Effector memory CD8-positive, alpha-beta T cell (primary cell): ENCODE results near the gene CCDC126.
A peak's percentile ranks its signal among the peaks of the same experiment; 100 is the strongest.
"Not testable (repeated sequence)": the region's sequence is repeated elsewhere in the genome, so short reads cannot be mapped to it uniquely, and the experiment has no call there.

Experiments used
- ATAC-seq: fragments of 150-1000 bp; cut with Tn5 transposase; replicated peaks from 2 replicates; pipeline ENCODE4 v1.10.0; 2021; ENCODE audit warnings: mild to moderate bottlenecking, moderate library complexity
- DNase-seq, 3 experiments: peaks; one replicate each; pipeline ENCODE4 v3.0.0; 2021
- H3K27ac Mint-ChIP-seq, 2 donors: one replicate each; pipeline ENCODE4 v1.8.0; 2022; ENCODE audit warnings: mild to moderate bottlenecking in 2 of 2, mixed read lengths in 2 of 2, moderate library complexity in 2 of 2
- H3K27me3 Mint-ChIP-seq, 2 donors: one replicate each; pipeline ENCODE4 v1.8.0; 2022; ENCODE audit warnings: mixed read lengths in 2 of 2
- H3K36me3 Mint-ChIP-seq: one replicate; pipeline ENCODE4 v1.8.0; 2022; ENCODE audit warnings: mild to moderate bottlenecking, moderate library complexity, mixed read lengths; ENCODE audit not compliant: insufficient read depth
- H3K4me1 Mint-ChIP-seq, 2 donors: one replicate each; pipeline ENCODE4 v1.8.0; 2022; ENCODE audit warnings: low read depth in 2 of 2, mixed read lengths in 2 of 2
- H3K4me3 Mint-ChIP-seq, 2 donors: one replicate each; pipeline ENCODE4 v1.8.0; 2022; ENCODE audit warnings: mild to moderate bottlenecking in 2 of 2, mixed read lengths in 2 of 2, moderate library complexity in 2 of 2
- H3K9me3 Mint-ChIP-seq, 2 donors: one replicate each; pipeline ENCODE4 v1.8.0; 2022; ENCODE audit warnings: mixed read lengths in 2 of 2
- total RNA-seq, 9 experiments: gene quantifications; one replicate each; lab custom pipeline; 2026; lab: John Stamatoyannopoulos, UW

The CCDC126 gene, protein sequence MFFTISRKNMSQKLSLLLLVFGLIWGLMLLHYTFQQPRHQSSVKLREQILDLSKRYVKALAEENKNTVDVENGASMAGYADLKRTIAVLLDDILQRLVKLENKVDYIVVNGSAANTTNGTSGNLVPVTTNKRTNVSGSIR
- total RNA-seq: 2.7 to 20.5 (median 10.6) reads per million in 9 experiments

DNA sequence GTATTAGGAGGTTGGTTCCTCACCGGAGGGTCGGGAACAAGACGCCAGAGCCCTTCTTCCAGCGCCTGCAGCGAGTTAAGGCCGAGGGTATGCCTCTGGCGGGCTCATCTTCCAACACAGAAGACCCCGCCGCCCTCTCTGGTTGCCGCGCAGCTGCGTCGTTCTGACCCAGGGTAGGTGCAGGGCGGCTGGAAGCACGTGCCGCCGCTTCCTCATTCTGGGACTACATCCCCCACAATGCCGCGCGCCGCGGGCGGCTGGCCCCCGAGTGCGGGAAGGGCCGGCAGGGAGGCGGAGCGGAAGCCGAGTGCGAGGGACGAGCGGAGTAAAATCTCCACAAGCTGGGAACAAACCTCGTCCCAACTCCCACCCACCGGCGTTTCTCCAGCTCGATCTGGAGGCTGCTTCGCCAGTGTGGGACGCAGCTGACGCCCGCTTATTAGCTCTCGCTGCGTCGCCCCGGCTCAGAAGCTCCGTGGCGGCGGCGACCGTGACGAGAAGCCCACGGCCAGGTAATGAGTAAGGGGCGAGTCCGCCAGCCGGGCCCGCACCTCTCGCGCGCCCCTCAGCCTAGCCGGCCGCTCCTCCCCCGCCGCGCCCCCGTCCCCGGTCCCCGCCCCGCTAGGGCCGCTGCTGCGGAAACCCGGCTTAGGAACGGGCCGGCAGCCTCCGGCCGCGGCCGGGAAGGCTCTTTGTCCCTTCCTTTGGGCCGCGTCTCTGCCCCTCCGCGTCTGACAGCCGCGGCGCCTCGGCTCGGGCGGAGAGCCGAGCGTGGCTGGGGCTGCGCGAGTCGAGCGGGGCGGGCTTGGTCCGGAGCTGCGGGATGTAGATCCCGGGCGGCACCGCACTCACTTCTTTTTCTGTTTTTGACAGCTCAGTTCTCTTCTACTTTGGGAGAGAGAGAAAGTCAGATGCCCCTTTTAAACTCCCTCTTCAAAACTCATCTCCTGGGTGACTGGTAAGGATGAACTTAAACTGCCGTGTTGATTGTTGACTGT, at the start of gene CCDC126:
TSS of gene CCDC126 (plus strand) at position 289 of the 998 bp plus-strand sequence. CDS start 13,934 bp downstream, outside the sequence.
- H3K4me1 Mint-ChIP-seq: peaks cover 21 to 25% of the 10 kb centered on the region in 2 donors
- peak within 1 kb of the TSS; percentile 88 to 94 for H3K4me3 Mint-ChIP-seq
- DNase-seq: peak; percentile 68 to 77 (median 72)
- H3K9me3 Mint-ChIP-seq: no peaks in the 10 kb centered on the region
- H3K27me3 Mint-ChIP-seq: peaks cover 0 to 8% of the 10 kb centered on the region in 2 donors
- H3K36me3 Mint-ChIP-seq: peaks cover 3% of the 10 kb centered on the region
- peak within 1 kb of the TSS; percentile 78 to 90 for H3K27ac Mint-ChIP-seq
- ATAC-seq: peak; percentile 95

DNA sequence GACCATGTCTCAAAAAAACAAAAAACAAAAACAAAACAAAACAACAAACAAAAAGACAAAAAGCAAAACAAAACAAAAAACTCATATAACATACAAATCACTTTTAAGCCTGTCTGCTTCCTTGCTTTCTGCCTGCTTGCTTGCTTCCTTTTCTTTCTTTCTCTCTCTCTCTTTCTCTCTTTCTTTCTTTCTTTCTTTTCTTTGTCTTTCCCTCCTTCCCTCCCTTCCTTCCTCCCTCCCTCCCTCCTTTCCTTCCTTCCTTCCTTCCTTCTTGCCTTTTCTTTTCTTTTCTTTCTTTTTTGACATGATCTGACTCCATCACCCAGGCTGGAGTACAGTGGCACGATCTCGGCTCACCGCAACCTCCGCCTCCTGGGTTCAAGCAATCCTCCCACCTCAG, 49.5 kb upstream of the CCDC126 start:
- ATAC-seq (no peak), DNase-seq (no peak)
- H3K27me3 Mint-ChIP-seq: no peaks in the 10 kb centered on the region
- peaks cover 1 to 10% of the 10 kb centered on the region in 2 donors for H3K4me1 Mint-ChIP-seq
- H3K27ac Mint-ChIP-seq: peak overlapping the region in 1 of 2 donors; percentile 39
- H3K36me3 Mint-ChIP-seq: peaks cover 2% of the 10 kb centered on the region
- H3K4me3 Mint-ChIP-seq: no peak overlapping the region
- H3K9me3 Mint-ChIP-seq: no peaks in the 10 kb centered on the region

DNA sequence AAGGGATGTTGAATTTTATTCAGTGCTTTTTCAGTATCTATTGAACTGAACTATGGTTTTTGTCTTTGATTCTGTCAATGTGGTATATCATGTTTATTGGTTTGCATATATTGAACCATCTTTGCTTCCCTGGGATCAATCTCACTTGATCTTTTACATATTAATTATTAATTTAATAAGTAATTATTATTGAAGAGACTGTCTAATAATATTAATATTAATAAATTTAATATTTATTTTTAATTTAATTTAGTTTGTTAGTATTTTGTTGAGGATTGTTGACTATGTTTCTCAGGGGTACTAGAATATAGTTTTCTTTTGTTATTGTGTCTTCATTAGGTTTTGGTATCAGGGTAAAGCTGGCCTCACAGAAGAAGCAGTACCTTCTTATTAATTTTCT, 38.9 kb upstream of the CCDC126 start:
- DNase-seq: no peak
- Mint-ChIP-seq H3K4me3 (no peak overlapping the region), H3K27ac (no peak overlapping the region), H3K9me3 (no peaks in the 10 kb centered on the region), H3K27me3 (peaks cover 7 to 20% of the 10 kb centered on the region in 2 donors), H3K36me3 (no peaks in the 10 kb centered on the region), H3K4me1 (no peaks in the 10 kb centered on the region)
- ATAC-seq: no peak

DNA sequence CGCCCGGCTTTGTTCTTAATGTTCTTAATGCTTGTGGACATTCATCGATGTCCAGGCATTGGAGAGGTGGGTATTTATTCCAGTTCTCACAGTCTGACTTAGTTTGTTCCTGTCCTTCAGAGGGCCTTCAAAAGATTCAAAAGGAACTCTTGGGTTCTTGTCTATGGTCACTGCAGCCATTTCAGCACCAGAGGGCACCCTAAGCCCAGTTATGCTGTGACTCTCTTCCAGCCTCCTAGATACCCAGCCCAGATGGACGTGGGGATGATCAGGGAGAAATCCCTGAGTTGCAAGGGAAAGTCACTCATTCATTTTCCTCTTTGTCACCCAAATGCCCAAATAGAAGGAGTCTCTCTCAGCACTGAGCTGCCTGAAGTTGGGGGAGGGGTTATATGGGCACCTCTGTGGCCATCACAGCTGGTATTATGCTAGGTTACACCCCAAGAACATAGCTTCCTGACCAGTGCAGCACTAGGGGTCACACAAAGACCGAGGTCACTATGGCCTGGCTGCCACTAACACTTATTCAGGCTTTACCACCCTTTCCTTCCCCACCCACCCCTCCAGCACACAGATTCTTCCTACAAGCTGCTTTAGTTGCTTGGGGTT, 26.5 kb upstream of the CCDC126 start:
- Mint-ChIP-seq H3K4me3 (no peak overlapping the region), H3K9me3 (no peaks in the 10 kb centered on the region), H3K27me3 (peaks cover 28 to 44% of the 10 kb centered on the region in 2 donors), H3K4me1 (no peaks in the 10 kb centered on the region), H3K27ac (peak overlapping the region in 1 of 2 donors; percentile 53), H3K36me3 (no peaks in the 10 kb centered on the region)
- DNase-seq: peak; percentile 46 to 74 (median 55)
- ATAC-seq: peak; percentile 76

DNA sequence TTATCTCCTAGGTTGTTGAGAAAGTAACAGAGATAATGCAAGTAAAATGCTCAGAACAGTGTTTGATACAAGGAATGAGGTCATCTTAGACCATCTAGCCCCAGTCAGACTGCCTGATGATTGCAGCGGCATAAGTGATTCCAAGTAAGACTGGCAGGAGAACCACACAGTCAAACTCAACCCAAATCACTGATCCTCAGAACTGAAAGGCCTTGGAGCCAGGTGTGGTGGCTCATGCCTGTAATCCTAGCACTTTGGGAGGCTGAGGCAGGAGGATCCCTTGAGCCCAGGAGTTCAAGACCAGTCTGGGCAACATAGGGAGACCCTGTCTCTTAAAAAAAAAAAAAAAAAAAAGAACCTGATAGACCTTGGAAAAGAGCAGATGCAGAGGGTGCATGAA, 15.2 kb upstream of the CCDC126 start:
- H3K27me3 Mint-ChIP-seq, H3K27ac Mint-ChIP-seq, ATAC-seq, H3K9me3 Mint-ChIP-seq, H3K4me3 Mint-ChIP-seq, H3K4me1 Mint-ChIP-seq, DNase-seq, H3K36me3 Mint-ChIP-seq: not testable (repeated sequence)

DNA sequence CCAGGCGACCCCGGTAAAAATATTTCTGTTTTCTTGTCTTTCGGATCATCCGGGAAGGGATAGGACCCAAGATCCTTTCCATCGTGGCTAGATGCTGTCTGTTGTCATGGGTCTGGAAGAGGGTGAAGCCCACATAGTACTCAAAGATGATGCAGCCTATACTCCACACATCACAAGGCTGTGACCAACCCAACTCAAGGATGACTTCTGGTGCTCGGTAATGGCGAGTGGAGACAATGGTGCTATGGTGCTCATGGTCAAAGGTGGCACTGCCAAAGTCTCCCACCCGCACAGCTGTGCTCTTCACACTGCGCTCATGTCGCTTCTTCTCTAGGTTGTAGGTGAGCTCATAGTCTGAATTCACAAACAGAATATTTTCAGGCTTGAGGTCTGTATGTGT, 11.9 kb upstream of the CCDC126 start:
- H3K27me3 Mint-ChIP-seq, DNase-seq, H3K27ac Mint-ChIP-seq, H3K36me3 Mint-ChIP-seq, H3K4me3 Mint-ChIP-seq, H3K4me1 Mint-ChIP-seq, ATAC-seq, H3K9me3 Mint-ChIP-seq: not testable (repeated sequence)

DNA sequence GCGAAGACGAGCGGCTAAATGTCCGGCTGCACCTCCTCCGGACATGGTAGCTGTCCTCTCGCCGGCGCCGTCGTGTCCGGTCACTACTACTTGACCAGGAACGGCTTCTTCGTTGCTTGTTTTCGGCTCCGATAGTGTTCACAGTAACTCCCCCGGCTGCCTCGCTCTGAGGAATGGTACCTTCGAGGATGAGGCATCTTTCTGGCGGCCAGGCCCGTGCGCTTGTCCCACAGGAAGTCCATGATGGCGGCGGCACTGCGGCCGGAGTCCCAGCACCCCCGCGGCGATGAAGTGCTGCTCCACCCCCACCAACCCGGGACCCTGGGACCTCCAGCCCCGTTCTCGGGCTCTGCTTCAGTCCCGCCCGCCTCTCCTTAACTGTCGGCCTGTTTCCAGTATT, 11.0 kb upstream of the CCDC126 start:
- H3K36me3 Mint-ChIP-seq: peaks cover 4% of the 10 kb centered on the region
- no peaks in the 10 kb centered on the region for H3K4me1 Mint-ChIP-seq
- no peaks in the 10 kb centered on the region for H3K9me3 Mint-ChIP-seq
- H3K4me3 Mint-ChIP-seq: no peak overlapping the region
- DNase-seq: no peak
- no peak for ATAC-seq
- H3K27ac Mint-ChIP-seq: no peak overlapping the region
- H3K27me3 Mint-ChIP-seq: no peaks in the 10 kb centered on the region

DNA sequence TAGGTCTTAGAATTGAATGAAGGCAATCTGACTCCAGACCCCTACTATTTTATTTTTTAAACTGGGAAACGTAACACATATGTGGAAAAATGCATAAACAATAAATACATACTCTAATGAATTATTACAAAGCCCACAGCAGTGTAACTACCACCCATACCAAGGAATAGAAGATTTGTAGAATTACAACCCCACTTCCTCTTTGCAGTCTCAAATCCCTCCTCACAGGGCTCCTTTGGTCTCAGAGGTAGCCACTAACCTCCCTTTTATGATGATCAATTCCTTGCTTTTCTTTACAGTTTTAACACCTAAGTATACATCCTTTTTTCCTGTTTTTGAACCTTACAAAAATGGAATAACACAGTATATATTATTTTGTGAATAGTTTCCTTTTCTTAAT, 6.7 kb upstream of the CCDC126 start:
- Mint-ChIP-seq H3K27ac (no peak overlapping the region), H3K36me3 (peaks cover 4% of the 10 kb centered on the region), H3K4me1 (no peaks in the 10 kb centered on the region), H3K9me3 (no peaks in the 10 kb centered on the region), H3K27me3 (peaks cover 0 to 8% of the 10 kb centered on the region in 2 donors), H3K4me3 (no peak overlapping the region)
- ATAC-seq (no peak), DNase-seq (no peak)

DNA sequence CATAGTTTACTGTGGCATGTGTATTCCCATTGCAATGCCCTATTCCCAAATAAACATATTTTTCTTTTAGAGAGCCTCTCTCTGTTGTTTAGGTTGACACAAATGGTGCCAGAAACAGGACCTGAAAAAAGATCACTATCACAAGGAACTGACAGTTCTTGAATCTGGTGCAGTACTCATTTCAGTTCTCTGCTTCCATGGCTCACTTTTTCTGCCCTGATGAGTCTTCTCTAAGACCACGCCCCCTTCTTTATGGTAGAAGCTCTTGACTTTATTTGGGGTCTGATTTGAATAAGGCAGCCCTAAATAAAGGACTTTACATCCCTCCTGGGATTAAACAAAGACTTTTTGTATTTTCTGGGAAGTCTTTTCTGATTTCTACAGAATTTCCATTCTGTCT, 3.5 kb upstream of the CCDC126 start:
- H3K4me1 Mint-ChIP-seq: peaks cover 13% of the 10 kb centered on the region in 2 donors
- no peak overlapping the region for H3K4me3 Mint-ChIP-seq
- no peaks in the 10 kb centered on the region for H3K9me3 Mint-ChIP-seq
- ATAC-seq (no peak), DNase-seq (no peak)
- peaks cover 3% of the 10 kb centered on the region for H3K36me3 Mint-ChIP-seq
- H3K27me3 Mint-ChIP-seq: peaks cover 0 to 8% of the 10 kb centered on the region in 2 donors
- no peak overlapping the region for H3K27ac Mint-ChIP-seq

DNA sequence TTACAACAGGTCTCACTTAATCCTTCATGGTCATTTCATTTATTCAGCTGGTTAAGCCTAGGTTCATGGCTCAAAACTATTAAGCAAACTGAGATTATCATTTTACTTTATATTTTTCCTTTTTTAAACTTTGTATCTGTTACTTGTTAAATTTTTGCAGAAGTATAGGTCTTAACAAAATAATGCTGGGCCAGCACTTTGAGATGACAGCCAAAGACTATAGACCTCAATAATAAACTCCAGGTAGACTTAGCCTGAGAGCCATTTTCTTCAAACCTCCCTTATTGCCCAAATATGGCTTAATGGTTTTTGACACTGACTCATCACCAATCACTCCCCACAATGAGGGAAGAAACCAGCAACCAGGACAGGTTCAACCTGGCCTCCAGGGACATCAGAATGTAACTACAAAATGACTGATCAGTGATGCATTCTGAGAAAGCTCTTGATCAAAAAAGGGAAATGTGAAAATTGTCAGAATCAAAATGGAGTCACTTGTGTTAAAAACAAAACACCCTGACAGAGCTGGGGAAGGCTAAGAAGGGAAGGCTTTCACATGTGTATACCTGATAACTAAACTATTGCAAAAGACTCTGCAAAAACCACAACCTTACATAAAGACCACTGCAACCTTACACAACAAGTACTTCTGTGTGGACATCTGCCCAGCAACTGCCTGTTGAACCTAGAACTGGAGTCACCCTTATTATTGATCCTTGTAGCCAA, 2.1 kb upstream of the CCDC126 start:
- ATAC-seq (peak; percentile 15), DNase-seq (no peak)
- H3K4me3 Mint-ChIP-seq: no peak overlapping the region
- no peak overlapping the region for H3K27ac Mint-ChIP-seq
- H3K27me3 Mint-ChIP-seq: peaks cover 0 to 8% of the 10 kb centered on the region in 2 donors
- H3K4me1 Mint-ChIP-seq: peaks cover 17 to 22% of the 10 kb centered on the region in 2 donors
- H3K36me3 Mint-ChIP-seq: peaks cover 3% of the 10 kb centered on the region
- no peaks in the 10 kb centered on the region for H3K9me3 Mint-ChIP-seq

DNA sequence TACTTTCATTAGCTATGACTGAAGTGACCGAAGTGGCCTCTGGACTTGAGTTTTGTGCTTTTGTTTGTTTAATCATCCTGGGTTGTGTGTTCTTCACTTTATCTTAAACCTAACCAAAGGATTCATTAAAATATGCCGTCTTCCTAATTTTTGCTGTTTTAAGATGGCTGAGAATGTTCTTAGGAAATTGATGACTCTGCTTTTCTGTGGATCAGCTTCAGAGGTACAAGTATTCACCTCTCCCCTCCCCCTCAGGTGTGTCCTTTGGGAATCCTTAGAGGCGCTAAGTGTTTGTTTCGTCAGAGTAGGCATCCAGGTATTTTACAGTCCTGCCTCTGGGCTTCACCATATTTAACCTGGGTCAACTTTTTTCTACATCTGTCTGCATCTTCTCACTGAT, 1.1 kb downstream of the CCDC126 start:
- no peak for DNase-seq
- Mint-ChIP-seq H3K4me1 (peaks cover 21 to 29% of the 10 kb centered on the region in 2 donors), H3K36me3 (peaks cover 5% of the 10 kb centered on the region), H3K27ac (peak overlapping the region; percentile 78 to 90), H3K4me3 (peak overlapping the region; percentile 88 to 94), H3K9me3 (no peaks in the 10 kb centered on the region), H3K27me3 (peaks cover 0 to 8% of the 10 kb centered on the region in 2 donors)
- no peak for ATAC-seq

DNA sequence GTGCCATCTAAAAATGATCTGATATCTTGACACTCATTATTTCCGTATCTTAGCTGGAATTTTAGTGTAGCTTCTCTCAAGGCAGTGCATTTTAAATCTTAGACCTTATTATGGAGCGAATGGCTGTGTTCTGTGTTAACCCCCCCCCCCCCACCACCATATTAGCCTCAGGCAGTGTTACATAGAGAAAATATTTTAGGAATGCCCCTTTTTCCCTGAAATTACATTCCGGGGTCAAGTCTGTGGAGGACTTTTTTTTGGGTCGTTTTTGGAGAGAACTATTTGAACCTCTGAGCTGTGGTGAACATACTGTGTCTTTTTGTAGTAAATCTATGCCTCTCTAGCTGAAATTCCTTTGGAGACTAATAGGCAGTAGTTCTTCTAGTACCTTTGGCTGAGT, 3.1 kb downstream of the CCDC126 start:
- Mint-ChIP-seq H3K9me3 (no peaks in the 10 kb centered on the region), H3K4me1 (peaks cover 21 to 34% of the 10 kb centered on the region in 2 donors), H3K27me3 (no peaks in the 10 kb centered on the region), H3K36me3 (peaks cover 5% of the 10 kb centered on the region), H3K27ac (no peak overlapping the region), H3K4me3 (no peak overlapping the region)
- ATAC-seq (no peak), DNase-seq (no peak)
